Measurements from ENCODE around the gene LRFN2.

LRFN2 gene

DNA sequence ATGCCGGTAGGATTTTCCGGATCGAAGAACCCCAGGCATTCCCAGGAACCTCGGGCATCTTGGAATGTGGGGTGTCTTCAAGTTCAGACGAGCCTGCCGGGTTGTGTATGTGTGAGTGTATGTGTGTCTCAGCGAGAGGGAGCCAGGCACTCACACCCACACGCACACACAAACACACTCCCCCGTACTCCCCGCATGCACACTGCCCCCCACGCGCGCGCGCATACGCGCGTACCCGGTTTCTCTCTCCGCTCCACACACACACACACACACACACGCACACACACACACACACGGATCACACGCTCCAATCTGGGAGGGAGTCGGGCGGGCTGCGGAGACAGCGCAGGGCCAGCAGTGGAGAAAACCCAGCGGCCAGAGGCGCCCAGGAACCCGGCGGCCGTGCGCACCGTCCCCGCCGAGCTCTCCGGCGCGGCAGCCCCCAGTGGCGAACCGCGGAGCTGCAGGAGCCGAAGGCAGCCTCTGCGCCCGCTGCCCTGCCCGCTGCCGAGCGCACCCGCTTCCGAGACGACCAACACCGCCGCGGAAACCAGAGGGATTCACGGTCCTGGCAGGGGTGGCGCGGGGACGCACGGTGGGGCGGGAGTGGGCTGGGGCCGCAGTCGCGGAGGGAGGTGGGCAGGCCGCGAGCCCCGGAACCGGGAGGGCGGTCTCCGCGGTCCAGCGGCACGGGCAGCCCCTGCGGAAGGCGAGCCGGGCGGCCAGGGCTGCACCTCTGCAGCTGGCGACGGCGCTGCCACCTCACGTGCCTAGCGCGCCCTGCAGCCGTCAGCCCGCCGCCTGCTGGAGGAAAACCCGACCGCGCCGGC, at the start of gene LRFN2:
LRFN2 (minus strand) TSS at position 125 of the 830 bp plus-strand sequence.
- in situ Hi-C loops (cut with MboI; ENCODE audit: low sequenced_read_pairs) = no loop called here

DNA sequence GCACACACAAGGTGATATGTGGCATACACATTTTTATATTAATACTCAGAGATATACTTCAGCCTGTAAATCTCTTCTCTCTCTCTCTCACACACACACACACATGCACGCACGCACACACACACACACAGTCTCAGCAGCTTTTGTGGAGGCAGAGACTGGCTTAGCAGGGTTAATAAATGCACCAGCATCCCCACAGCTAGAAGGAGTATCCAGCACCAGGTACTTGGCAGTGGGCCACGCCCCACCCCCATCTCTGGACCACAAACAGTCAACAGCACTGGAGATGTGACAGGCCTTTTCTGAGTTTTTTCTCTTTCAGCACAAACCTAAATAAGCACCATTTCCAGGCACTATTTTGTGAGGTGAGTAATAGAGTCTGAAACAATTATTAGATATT, 47.3 kb upstream of the LRFN2 start:
- in situ Hi-C loops (cut with MboI; ENCODE audit: low sequenced_read_pairs) = no loop called here

GRCh38 chr6:40631744-40632143, 44.6 kb upstream of the LRFN2 start:
- in situ Hi-C loops (cut with MboI; ENCODE audit: low sequenced_read_pairs) = no loop called here

DNA sequence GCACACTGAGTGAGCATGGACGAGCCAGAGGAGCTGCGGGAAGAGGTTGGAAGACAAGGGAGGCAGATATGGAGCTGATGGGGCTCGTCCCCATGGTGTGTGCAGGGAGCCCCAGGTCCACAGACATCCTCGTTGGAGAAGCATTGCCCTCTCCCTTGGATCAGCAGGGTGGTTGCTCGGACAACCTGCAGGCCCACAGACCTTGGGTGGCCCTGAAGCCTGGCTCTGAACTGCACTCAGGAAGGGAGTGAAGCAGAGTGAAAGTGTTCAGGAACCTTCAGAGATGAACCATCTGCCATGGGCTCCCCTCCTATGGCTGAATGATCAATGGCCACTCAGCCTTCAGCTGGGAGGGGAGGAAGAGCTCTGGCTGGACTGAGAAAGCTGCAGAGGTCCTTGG, 43.3 kb upstream of the LRFN2 start:
- in situ Hi-C loops (cut with MboI; ENCODE audit: low sequenced_read_pairs) = no loop called here

- in situ Hi-C loops (cut with MboI; ENCODE audit: low sequenced_read_pairs) = no loop called here
These were observed 42.9 kb upstream of the LRFN2 start for GRCh38 chr6:40630051-40630450.

DNA sequence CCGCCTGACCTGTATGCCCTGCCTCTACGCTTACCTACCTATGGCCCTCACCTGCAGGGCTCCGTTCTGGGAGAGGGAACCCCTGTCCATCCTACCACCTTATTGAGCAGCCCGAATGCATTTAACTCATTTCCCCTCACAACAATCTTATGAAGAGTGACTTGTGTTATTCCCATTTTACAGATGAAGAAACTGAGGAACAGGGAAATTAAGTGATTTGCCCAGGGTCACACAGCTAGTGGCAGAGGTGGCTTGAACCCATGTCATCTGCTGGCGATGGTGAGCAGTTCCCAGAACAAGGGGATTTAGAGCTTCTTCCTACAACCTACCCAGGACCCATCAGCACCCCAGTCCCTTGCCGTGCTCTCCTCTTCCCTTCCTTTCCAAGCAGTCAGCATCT, 42.3 kb upstream of the LRFN2 start:
- in situ Hi-C loops (cut with MboI; ENCODE audit: low sequenced_read_pairs) = no loop called here

DNA sequence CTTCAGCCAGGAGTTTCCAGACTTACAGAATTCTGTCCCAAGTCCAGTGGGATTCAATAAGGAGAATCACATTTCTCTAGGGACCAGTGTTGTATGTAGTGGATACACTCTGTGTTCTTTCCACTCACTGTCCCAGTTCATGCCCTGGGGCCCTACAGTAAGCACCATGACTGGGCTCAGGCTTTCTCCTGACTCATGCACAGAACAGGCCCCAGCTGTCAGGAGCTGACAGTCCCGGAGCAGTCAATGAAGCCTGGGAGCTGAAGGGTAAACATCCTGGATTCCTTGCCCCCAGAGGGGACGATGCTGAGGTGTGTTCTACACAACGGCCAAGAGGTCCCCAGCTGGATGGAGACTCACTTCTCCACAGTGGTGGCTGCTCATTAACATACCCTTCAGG, 40.2 kb upstream of the LRFN2 start:
- in situ Hi-C loops (cut with MboI; ENCODE audit: low sequenced_read_pairs) = no loop called here

DNA sequence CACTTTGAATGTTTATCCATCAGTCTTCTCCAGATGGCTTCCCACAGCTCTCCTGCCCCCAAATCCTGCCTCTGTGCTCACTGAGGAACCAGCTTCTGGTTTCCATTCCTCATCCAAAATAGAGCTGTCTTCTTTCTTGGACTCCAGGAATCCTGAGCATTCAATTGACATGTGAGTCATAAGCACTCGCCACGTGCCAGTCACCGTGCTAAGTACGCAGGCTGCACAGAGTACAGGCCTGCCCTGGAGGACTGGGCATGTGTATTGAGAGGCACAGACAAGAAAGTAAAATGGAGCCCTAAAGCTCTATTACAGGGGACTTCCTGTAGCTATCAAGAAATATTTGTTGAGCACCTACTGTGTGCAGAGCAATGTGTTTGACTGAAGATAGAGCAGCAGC, 39.7 kb upstream of the LRFN2 start:
- in situ Hi-C loops (cut with MboI; ENCODE audit: low sequenced_read_pairs) = no loop called here

DNA sequence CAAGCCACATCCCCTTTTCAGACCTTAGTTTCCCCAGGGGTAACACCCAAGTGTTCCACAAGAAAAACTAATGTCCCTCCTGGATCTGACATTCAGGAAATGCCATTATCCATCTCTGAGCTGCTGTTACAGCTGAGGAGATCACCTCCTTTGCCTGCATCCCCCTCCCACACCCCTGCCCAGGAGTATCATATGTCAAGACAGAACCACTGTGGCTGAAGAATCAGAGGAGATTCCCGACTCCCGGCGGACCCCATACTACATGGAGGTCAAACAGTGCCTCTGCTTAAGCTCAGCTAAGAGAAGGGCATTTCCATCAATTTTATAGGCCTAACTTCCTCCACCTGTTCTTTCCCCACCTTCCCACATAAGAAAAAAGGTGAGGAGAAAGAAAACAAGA, 36.8 kb upstream of the LRFN2 start:
- in situ Hi-C loops (cut with MboI; ENCODE audit: low sequenced_read_pairs) = no loop called here

DNA sequence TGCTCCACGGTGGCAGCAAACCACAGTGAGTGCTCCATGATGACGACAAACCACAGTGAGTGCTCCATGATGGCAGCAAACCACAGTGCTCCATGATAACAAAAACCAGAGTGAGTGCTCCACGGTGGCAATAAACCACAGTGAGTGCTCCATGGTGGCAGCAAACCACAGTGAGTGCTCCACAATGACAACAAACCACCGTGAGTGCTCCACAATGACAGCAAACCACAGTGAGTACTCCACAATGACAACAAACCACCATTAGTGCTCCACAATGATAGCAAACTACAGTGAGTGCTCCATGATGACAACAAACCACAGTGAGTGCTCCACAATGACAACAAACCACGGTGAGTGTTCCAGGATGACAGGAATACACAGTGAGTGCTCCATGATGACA, 36.0 kb upstream of the LRFN2 start:
- in situ Hi-C loops (cut with MboI; ENCODE audit: low sequenced_read_pairs) = no loop called here

DNA sequence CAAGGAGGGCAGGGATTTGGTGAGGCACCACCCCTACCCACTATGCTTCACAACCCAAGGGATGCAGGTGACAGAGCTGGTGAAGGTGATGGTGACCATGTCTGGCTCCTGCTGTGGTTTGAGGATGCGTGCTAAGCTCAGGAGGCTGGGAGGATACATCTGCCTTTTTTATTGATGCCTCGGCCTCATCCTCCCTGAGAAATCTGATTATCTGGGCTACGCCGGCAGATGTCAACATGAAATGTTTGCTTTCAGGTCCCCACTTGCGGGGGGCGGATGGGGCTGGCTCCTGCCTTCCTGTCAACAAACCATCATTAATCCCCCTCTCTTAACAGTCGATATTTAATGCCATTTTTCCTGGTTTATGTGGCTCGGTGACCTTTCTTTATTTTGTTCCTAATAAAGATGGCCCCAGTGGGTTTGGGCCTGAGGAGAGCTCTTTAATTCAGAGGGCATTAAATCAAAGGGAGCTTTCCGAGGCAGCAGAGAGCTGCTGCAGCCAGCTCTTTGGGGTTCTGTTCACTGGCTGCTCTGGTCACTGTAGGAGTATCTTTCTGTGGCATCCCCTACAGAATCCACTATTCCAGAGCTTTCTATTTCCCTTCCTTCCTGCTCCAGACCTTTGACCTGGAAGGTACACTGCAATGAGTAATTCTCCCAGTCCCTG, 33.5 kb upstream of the LRFN2 start:
- in situ Hi-C loops (cut with MboI; ENCODE audit: low sequenced_read_pairs) = no loop called here

- in situ Hi-C loops (cut with MboI; ENCODE audit: low sequenced_read_pairs) = no loop called here
These were observed 27.5 kb upstream of the LRFN2 start for GRCh38 chr6:40614671-40615070.

DNA sequence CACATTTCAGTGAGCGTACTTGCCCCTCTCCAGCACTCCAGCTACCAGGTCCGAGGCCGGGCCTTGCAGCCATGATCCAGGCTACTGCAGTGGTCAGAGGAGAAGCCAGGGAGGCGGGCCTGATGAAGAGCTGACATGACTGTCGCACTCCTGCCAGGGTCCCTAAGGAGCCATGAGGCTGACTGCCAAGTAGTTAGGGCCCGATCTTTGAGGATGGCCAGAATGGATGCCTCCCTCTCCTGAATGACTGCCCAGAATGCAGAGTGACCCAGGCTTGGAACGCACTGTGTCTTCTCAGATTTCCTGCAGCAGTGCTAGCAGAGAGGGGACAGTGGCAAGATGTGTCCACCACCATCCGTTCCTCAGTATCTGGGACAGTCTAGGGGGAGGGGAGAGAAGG, 24.7 kb upstream of the LRFN2 start:
- in situ Hi-C loops (cut with MboI; ENCODE audit: low sequenced_read_pairs) = no loop called here

DNA sequence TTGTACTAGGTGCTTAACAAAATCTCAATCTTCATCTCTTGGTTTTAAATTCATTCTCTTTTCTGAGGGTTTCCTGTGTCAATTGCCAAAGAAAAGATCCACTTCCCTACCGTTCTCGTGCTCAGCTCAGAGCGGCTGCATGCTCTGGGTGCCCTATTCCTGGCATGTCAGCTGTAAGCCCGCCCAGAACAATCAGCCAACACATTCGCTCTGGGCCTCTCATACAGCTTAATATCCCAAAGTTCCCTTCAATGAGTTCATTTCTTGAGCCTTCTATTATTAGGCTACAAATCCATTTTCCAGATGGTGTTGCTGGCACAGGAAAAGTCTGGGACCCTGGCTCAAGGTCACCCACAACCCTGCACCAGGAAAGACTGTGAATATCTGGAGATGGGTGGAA, 24.3 kb upstream of the LRFN2 start:
- in situ Hi-C loops (cut with MboI; ENCODE audit: low sequenced_read_pairs) = no loop called here

- in situ Hi-C loops (cut with MboI; ENCODE audit: low sequenced_read_pairs) = no loop called here
These were observed 23.1 kb upstream of the LRFN2 start for GRCh38 chr6:40610229-40610628.

- in situ Hi-C loops (cut with MboI; ENCODE audit: low sequenced_read_pairs) = no loop called here
These were observed 19.8 kb upstream of the LRFN2 start for GRCh38 chr6:40606981-40607380.

- in situ Hi-C loops (cut with MboI; ENCODE audit: low sequenced_read_pairs) = no loop called here
These were observed 19.4 kb upstream of the LRFN2 start for GRCh38 chr6:40606526-40606925.

DNA sequence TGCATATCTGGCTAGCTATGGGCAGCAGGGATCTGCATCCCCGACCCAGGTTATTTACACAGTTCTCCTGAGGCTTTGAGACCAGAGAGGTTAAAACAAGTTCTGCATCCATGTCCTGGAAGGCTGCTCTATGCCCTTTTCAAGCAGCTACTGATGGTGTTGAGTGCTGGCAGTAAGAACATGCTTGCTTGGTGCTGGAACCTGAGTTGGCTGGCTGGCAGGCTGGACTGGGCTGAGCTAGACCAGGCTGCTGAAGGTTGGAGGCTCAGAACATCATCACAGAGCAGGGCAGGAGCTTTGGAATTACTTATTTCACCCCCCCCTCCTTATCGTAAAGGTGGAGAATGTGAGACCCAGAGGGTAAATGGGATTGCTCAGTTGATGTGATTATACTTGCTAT, 16.9 kb upstream of the LRFN2 start:
- in situ Hi-C loops (cut with MboI; ENCODE audit: low sequenced_read_pairs) = no loop called here

- in situ Hi-C loops (cut with MboI; ENCODE audit: low sequenced_read_pairs) = no loop called here
These were observed 12.4 kb upstream of the LRFN2 start for GRCh38 chr6:40599555-40599954.

- in situ Hi-C loops (cut with MboI; ENCODE audit: low sequenced_read_pairs) = no loop called here
These were observed 11.4 kb upstream of the LRFN2 start for GRCh38 chr6:40598516-40598915.

DNA sequence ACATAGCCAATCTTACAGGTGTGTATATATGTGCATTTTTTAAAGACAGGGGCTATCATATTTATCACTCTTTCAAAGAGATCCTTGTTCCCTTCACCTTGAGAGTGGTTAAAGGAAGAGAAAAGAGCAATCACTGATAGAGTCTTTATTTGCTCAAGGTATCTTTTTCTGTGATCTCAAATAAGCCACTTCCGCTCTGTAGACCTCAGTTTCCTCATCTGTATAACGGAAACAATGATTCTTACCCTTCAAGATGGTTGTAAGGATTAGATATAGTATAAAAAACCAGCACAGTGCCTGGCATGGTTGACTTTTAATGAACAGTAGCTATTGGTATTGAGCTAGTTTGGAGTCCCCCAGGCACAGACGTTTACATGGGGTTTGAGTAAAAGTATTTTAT, 10.1 kb upstream of the LRFN2 start:
- in situ Hi-C loops (cut with MboI; ENCODE audit: low sequenced_read_pairs) = no loop called here

GRCh38 chr6:40588480-40588879, 1.3 kb upstream of the LRFN2 start:
- in situ Hi-C loops (cut with MboI; ENCODE audit: low sequenced_read_pairs) = no loop called here

DNA sequence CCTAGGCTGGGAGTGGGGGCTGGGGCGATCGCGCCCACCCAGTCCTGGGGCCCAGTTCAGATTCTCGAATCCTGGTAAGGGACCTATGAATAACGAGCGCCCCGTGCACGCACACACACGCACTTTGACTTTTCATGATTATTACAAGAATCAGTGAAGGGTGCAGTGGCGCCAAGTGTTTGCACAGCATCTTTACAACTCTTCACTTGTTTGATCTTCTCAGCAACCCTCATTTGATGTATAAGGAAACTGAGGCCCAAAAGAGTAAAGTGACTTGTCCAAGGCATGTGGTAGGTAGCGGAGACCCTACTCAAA, 863 bp upstream of the LRFN2 start:
- in situ Hi-C loops (cut with MboI; ENCODE audit: low sequenced_read_pairs) = no loop called here
